Measurements from ENCODE around the gene GMDS. TPM values are rescaled to one million over a fixed set of nuclear protein-coding genes. Genes with fewer than 3 reads are reported as not detected.

Gene GMDS
- total RNA-seq, 3 donors from 2014 or later (not counting 1 experiment from before 2014, with no cell fraction given): 23.6 to 31.0 (median 26.4) TPM

DNA sequence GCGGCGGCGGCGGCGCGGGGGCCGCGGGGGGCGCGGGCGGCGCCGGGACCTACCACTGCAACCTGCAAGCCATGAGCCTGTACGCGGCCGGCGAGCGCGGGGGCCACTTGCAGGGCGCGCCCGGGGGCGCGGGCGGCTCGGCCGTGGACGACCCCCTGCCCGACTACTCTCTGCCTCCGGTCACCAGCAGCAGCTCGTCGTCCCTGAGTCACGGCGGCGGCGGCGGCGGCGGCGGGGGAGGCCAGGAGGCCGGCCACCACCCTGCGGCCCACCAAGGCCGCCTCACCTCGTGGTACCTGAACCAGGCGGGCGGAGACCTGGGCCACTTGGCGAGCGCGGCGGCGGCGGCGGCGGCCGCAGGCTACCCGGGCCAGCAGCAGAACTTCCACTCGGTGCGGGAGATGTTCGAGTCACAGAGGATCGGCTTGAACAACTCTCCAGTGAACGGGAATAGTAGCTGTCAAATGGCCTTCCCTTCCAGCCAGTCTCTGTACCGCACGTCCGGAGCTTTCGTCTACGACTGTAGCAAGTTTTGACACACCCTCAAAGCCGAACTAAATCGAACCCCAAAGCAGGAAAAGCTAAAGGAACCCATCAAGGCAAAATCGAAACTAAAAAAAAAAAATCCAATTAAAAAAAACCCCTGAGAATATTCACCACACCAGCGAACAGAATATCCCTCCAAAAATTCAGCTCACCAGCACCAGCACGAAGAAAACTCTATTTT, 633.7 kb downstream of the GMDS start:
- intact Hi-C loops (cut with micrococcal nuclease): no loop called here
- WGBS (ENCODE audit: insufficient coverage): 2% methylated on average over 71 of the region's 71 CpGs
- Mint-ChIP-seq H3K36me3 (no peaks in the 10 kb centered on the region), H3K27me3 (ENCODE audit: low read depth in 2 of 2) (peaks cover 34 to 47% of the 10 kb centered on the region in 2 donors), H3K4me1 (peaks cover 33 to 34% of the 10 kb centered on the region in 2 donors), H3K4me3 (peak overlapping the region; percentile 91), H3K27ac (peak overlapping the region; percentile 41 to 48), H3K9me3 (no peaks in the 10 kb centered on the region)
- Histone ChIP-seq H3K27me3 (ENCODE audit: control insufficient read depth, insufficient read depth, low read length) (peaks cover 63% of the 10 kb centered on the region), H3K9me3 (ENCODE audit: control insufficient read depth, insufficient read depth, low read length) (no peaks in the 10 kb centered on the region), H3K36me3 (ENCODE audit: control insufficient read depth, insufficient read depth, low read length) (no peaks in the 10 kb centered on the region), H3K27ac (ENCODE audit: low read length) (no peak overlapping the region), H3K4me1 (ENCODE audit: control insufficient read depth, insufficient read depth, low read length) (peaks cover 48% of the 10 kb centered on the region), H3K4me3 (ENCODE audit: low read length) (peak overlapping the region; percentile 17)
- TF ChIP-seq, protein P1, sequence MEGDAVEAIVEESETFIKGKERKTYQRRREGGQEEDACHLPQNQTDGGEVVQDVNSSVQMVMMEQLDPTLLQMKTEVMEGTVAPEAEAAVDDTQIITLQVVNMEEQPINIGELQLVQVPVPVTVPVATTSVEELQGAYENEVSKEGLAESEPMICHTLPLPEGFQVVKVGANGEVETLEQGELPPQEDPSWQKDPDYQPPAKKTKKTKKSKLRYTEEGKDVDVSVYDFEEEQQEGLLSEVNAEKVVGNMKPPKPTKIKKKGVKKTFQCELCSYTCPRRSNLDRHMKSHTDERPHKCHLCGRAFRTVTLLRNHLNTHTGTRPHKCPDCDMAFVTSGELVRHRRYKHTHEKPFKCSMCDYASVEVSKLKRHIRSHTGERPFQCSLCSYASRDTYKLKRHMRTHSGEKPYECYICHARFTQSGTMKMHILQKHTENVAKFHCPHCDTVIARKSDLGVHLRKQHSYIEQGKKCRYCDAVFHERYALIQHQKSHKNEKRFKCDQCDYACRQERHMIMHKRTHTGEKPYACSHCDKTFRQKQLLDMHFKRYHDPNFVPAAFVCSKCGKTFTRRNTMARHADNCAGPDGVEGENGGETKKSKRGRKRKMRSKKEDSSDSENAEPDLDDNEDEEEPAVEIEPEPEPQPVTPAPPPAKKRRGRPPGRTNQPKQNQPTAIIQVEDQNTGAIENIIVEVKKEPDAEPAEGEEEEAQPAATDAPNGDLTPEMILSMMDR (IDR thresholded peaks at IDR 0.05): no peak
- DNase-seq (peak in 1 of 2 donors; percentile 50), ATAC-seq (peak in 2 of 3 donors; percentile 15 to 17)

DNA sequence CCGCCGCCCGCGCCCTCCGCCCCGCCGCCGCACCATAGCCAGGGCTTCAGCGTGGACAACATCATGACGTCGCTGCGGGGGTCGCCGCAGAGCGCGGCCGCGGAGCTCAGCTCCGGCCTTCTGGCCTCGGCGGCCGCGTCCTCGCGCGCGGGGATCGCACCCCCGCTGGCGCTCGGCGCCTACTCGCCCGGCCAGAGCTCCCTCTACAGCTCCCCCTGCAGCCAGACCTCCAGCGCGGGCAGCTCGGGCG, 634.2 kb downstream of the GMDS start:
- Mint-ChIP-seq H3K4me1 (peaks cover 33 to 34% of the 10 kb centered on the region in 2 donors), H3K9me3 (no peaks in the 10 kb centered on the region), H3K27me3 (ENCODE audit: low read depth in 2 of 2) (peaks cover 39 to 50% of the 10 kb centered on the region in 2 donors), H3K4me3 (no peak overlapping the region), H3K27ac (no peak overlapping the region), H3K36me3 (no peaks in the 10 kb centered on the region)
- Histone ChIP-seq H3K4me3 (ENCODE audit: low read length) (no peak overlapping the region), H3K27me3 (ENCODE audit: control insufficient read depth, insufficient read depth, low read length) (peaks cover 65% of the 10 kb centered on the region), H3K27ac (ENCODE audit: low read length) (no peak overlapping the region), H3K36me3 (ENCODE audit: control insufficient read depth, insufficient read depth, low read length) (no peaks in the 10 kb centered on the region), H3K9me3 (ENCODE audit: control insufficient read depth, insufficient read depth, low read length) (no peaks in the 10 kb centered on the region), H3K4me1 (ENCODE audit: control insufficient read depth, insufficient read depth, low read length) (peaks cover 49% of the 10 kb centered on the region)
- TF ChIP-seq, protein P1 (IDR thresholded peaks at IDR 0.05): no peak
- ATAC-seq (peak in 2 of 3 donors; percentile 12 to 41), DNase-seq (peak in 1 of 2 donors; percentile 15)
- 5% methylated on average over 38 of the region's 38 CpGs for WGBS (ENCODE audit: insufficient coverage)
- intact Hi-C loops (cut with micrococcal nuclease): no loop called here

DNA sequence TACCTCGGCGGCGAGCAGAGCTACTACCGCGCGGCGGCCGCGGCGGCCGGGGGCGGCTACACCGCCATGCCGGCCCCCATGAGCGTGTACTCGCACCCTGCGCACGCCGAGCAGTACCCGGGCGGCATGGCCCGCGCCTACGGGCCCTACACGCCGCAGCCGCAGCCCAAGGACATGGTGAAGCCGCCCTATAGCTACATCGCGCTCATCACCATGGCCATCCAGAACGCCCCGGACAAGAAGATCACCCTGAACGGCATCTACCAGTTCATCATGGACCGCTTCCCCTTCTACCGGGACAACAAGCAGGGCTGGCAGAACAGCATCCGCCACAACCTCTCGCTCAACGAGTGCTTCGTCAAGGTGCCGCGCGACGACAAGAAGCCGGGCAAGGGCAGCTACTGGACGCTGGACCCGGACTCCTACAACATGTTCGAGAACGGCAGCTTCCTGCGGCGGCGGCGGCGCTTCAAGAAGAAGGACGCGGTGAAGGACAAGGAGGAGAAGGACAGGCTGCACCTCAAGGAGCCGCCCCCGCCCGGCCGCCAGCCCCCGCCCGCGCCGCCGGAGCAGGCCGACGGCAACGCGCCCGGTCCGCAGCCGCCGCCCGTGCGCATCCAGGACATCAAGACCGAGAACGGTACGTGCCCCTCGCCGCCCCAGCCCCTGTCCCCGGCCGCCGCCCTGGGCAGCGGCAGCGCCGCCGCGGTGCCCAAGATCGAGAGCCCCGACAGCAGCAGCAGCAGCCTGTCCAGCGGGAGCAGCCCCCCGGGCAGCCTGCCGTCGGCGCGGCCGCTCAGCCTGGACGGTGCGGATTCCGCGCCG, 634.7 kb downstream of the GMDS start:
- Mint-ChIP-seq H3K27me3 (ENCODE audit: low read depth in 2 of 2) (peaks cover 42 to 50% of the 10 kb centered on the region in 2 donors), H3K4me3 (peak overlapping the region; percentile 87), H3K27ac (no peak overlapping the region), H3K4me1 (peaks cover 39 to 40% of the 10 kb centered on the region in 2 donors), H3K9me3 (no peaks in the 10 kb centered on the region), H3K36me3 (no peaks in the 10 kb centered on the region)
- Histone ChIP-seq H3K4me1 (ENCODE audit: control insufficient read depth, insufficient read depth, low read length) (peaks cover 49% of the 10 kb centered on the region), H3K27me3 (ENCODE audit: control insufficient read depth, insufficient read depth, low read length) (peaks cover 67% of the 10 kb centered on the region), H3K4me3 (ENCODE audit: low read length) (no peak overlapping the region), H3K27ac (ENCODE audit: low read length) (no peak overlapping the region), H3K36me3 (ENCODE audit: control insufficient read depth, insufficient read depth, low read length) (no peaks in the 10 kb centered on the region), H3K9me3 (ENCODE audit: control insufficient read depth, insufficient read depth, low read length) (no peaks in the 10 kb centered on the region)
- DNase-seq: peak in 1 of 2 donors; percentile 42
- 4% methylated on average over 101 of the region's 101 CpGs for WGBS (ENCODE audit: insufficient coverage)
- TF ChIP-seq, protein P1 (IDR thresholded peaks at IDR 0.05): no peak
- ATAC-seq: peak in 1 of 3 donors; percentile 20
- intact Hi-C loops (cut with micrococcal nuclease): no loop called here
